ENCODE results near the gene C2CD2.

DNA sequence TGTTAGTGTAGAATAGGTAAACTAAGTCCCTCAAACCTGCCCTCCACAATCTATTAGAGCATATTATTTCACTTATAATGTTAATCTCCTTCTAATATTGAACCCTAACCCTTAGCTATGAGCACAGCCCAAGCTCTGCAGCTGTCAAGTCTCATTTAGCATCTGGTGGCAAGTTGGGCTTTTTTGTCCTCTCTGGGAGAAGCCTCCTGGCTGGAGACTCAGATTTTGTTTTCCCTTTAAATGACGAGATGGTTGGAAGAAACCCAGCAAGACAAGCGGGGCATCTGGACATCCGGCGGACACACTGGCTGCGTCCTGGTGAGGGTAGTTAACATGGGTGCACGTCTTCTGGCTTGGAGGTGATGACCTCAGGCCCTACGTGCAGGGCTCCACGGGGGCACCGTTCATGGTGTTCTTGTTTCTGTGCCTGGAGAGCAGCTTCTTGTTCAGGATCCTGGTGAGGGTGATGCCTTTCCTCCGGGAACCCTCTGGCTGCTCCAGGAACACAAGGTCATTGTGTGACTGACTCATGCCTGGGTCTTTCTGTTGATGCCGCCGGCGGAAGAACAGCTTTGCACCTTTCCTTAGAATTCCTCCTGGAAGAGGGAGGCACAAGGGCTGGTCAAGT, 65.0 kb downstream of the C2CD2 start:
- no peak for TF ChIP-seq EZH2phosphoT487 (IDR thresholded peaks at IDR 0.05; ENCODE audit: low read depth, severe bottlenecking, unreplicated experiment)
- TF ChIP-seq, protein P1, sequence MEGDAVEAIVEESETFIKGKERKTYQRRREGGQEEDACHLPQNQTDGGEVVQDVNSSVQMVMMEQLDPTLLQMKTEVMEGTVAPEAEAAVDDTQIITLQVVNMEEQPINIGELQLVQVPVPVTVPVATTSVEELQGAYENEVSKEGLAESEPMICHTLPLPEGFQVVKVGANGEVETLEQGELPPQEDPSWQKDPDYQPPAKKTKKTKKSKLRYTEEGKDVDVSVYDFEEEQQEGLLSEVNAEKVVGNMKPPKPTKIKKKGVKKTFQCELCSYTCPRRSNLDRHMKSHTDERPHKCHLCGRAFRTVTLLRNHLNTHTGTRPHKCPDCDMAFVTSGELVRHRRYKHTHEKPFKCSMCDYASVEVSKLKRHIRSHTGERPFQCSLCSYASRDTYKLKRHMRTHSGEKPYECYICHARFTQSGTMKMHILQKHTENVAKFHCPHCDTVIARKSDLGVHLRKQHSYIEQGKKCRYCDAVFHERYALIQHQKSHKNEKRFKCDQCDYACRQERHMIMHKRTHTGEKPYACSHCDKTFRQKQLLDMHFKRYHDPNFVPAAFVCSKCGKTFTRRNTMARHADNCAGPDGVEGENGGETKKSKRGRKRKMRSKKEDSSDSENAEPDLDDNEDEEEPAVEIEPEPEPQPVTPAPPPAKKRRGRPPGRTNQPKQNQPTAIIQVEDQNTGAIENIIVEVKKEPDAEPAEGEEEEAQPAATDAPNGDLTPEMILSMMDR (IDR thresholded peaks at IDR 0.05; ENCODE audit: poor library complexity): no peak
